NCI-H2227 (cell line): ENCODE results near the gene ITGAD.
A peak's percentile ranks its signal among the peaks of the same experiment; 100 is the strongest.
"Not testable (repeated sequence)": the region's sequence is repeated elsewhere in the genome, so short reads cannot be mapped to it uniquely, and the experiment has no call there.

Experiments used
- DNase-seq: peaks from one replicate; lab custom pipeline; 2025; ENCODE audit not compliant: unreplicated experiment; lab: John Stamatoyannopoulos, UW

ITGAD gene

DNA sequence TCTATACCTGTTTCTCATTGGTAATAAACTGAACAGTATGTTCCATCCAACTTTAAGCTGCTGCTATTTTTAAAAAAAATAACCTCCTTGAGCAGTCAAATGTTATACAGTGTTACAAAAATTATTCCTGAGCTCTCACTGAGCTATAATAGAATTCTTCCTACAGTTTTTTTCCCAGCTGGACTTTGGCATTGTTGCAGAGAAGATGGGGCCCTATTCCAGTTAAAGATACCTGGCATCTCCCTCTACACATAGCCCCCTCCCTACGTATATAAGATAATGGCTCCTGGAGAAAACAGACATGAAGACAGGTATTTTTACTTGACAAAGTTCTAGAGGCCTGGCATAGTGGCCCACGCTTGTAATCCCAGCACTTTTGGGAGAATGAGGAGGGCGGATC is 36.7 kb downstream of the ITGAD start:
- DNase-seq: no peak

DNA sequence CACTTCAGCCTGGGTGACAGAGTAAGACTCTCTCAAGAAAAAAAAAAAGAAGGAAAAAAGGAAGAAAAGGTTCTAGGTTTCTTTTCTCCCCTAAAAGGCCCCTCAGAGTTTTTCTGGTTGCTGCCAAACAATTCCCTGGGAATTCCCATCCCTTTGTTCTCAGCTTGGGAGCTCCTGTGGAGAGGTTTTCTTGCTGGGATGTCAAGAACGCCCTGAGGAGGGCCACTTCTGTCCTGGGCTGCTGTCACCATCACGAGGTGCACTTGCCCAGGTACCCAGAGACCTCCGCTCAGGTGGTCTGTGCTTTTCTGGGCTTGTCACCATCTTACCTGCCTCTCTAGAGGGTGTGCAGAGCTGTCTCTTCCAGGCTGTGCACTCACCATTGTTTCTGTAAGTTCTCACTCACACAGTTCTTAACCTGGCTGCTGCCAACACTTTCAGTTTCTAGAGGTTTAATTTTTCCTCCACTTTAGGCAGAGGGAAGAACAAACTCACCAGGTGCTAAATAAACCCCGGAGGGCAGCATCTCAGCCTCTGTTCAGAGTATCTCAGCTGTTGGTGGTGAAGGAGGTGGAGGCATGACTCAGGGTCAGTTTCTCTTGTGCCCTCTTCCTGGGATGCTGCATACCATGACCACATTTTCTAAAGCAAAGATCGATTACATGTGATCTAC is 37.4 kb downstream of the ITGAD start:
- DNase-seq: no peak

DNA sequence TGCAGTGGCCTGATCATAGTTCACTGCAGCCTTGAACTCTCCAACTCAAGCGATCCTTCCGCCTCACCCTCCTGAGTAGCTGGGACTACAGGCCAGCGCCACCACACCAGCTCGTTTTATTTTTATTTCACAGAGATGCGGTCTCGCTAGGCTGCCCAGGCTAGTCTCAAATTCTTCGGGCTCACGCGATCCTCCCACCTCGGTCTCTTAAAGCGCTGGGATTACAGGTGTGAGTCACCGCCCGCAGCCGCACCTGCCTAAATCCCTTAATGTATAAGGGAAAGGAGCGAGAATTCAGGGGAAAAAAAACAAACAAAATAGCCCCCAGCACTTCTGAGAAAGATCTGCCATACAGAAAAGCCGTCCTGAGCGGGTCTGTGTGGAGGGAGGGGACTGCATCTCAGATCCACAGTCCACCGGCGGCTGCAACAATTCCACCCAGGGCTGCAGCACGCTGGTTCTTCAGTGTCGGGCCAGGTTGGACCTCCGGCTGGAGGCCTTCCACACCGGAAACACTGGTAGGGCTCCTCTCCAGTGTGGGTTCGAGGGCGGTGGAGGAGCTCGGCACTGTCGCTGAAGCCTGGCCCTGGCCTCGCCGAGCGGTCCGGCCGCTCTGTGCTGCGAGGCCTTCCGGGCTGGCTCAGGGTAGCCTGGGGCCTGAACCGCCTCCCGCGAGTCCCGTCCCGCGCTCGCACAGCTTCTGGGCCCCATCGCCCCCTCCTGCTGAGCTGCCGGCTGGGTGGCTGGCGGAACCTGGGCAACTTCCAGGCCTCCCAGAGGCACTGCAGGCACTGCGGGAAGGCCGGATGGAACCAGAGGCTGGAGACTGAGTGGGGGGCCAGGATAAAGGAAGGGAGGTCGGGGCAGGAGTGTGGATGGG is 42.4 kb downstream of the ITGAD start:
- no peak for DNase-seq

DNA sequence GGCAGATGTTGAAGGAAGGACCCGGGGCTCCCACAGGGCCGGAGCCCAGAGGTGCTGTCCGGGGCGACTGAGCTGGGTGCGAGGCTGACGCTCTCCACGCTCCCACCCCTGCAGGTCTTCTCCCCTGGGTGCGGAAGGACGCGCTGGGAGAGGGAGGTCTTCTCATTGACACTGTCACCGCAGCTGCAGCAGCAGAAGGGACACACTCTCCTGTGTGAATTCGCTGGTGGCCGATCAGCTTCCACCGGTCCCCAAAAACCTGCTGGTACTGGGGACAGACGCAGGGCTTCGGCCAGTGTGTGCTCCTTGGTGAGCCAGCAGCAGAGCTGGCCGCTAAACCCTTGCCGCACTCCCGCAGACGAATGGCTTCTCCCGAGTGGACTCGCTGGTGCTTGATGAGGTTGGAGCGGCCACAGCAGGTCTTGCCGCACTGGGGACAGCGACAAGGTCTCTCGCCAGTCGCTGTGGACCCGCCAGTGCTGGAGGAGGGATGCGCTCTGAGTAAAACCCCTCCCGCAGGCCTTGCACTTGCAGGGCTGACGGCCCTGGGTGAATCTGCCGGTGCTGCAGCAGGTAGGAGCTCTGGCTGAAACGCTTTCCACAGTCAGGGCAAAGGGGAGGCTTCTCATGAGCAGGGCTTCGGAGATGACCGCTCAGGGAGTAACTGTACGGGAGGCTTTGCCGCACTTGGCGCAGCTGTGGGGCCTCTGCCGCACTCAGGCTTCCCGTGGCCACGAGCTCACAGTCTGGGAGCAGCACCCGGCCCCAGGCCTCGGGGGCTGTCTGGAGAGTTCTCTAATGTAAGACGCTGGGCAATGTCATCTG is 43.3 kb downstream of the ITGAD start:
- DNase-seq: no peak

DNA sequence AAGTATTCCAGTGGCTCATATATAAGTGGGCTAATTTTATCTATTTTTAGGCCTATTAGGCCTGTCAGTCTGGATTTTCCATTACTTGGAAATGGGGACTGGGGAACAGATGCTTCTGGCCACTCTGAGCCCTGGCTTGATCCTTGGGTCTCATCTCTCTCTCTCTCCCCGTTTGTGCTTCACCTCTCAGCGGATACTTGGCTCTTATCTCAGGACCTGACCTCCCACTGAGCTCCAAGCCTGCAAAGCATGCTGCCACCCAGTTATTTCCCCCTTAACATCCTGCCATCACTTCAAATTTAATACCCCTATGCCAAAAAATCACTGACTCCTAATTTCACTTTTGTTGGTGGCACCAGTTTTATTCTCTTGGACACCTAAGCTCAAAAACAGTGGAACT is 45.3 kb downstream of the ITGAD start:
- no peak for DNase-seq

DNA sequence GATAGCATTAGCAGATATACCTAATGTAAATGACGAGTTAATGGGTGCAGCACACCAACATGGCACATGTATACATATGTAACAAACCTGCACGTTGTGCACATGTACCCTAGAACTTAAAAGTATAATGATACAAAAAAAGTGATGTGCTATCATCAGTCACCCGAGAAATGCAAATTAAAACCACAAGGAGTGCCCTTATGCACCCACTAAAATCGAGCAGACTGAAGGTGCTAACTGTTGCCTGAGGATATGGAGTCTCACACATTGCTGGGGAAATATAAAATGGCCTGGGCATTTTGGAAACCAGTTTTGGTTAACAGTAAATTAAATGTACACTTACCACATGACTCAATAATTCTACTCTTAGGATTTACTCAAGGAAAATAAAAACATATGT is 45.9 kb downstream of the ITGAD start:
- not testable (repeated sequence) for DNase-seq

DNA sequence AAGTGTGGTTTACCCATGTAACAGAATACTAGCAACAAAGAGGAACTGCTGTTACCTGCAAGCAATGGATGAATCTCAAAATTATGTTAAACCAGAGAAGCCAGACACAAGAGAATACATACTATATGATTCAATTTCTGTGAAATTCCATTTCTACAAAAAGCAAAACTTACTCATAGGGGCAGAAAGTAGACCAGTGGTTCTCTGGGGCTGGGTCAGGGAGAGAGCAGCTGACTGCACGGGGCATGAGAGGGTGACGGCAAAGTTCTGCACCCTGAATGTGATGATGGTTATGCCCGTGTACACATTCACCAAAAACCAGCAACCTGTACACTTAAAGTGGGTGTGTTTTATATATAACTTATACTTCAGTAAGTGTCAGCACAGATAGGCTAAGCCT is 46.4 kb downstream of the ITGAD start:
- no peak for DNase-seq

DNA sequence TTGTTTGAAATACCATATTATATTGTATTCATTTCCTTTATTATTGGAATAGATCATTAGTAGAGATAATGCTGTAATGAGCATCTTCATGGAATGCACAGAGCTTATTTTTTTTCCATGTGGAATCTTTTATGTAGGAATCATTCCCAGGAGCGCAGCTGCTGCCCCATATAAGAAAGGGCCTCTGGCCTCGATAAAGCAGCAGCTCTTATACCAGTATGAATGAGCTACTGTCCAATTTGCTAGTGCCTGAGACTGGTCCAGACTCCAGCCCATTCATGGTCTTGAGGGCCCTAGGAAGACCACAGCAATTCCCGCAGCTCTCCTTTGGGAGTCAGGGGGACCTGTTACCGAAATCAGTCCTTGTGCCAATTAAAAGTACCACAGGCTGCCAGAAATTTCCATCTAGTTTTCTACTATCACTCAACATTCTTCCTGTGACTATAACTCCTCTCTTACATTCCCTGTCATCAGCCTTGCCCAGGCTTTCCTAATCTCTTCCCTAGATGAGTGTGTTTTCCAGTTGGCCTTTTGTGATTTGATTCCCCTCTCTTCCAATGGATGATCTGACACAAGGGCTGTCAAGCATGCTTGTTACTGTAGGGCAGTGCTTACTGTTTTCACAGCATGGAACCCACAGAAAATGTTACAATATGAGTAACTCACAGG is 47.5 kb downstream of the ITGAD start:
- no peak for DNase-seq

DNA sequence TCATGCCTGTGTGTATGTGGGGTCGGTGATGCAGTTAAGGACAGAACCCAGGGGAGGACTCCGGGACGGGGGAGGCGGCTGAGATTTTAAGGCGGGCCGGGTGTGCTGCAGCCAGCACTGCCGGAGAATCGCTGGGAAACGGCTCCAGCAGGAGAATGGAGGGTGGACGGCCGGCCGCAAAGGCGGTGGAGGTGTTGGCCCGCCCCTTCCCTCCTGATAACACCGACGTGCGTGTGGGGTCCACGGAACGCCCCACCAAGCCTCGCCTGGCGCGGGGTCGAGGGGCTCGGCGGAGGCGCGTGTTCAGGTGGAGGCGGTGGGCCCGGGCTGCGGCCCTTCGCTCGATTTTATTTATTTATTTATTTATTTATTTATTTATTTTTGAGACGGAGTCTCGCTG is 48.8 kb downstream of the ITGAD start:
- peak; percentile 53 for DNase-seq

DNA sequence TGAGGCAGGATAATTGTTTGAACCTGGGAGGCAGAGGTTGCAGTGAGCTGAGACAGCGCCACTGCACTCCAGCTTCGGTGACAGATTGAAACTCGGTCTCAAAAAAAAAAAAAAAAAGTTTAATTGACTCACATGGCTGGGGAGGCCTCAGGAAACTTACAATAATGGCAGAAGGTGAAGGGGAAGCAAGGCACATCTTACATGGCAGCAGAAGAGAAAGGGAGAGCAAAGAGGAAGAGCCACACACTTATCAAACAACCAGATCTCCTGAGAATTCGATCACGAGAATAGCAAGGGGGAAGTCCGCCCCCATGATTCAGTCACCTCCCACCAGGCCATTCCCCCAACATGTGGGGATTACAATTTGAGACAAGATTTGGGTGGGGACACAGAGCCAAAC is 52.8 kb downstream of the ITGAD start:
- DNase-seq: not testable (repeated sequence)

DNA sequence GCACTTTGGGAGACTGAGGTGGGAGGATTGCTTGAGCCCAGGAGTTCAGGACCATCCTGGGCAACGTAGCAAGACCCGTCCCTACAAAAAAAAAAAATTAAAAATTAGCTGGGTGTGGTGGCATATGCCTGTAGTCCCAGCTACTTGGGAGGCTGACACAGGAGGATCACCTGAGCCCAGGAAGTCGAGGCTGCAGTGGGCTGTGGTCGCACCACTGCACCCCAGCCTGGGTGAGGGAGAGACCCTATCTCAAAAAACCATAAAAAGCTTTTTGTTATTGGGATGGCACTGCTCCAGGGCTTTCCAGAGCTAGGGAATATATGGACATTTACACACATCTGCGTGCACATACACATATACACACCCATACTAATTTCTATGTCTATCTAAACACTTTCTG is 58.1 kb downstream of the ITGAD start:
- no peak for DNase-seq

DNA sequence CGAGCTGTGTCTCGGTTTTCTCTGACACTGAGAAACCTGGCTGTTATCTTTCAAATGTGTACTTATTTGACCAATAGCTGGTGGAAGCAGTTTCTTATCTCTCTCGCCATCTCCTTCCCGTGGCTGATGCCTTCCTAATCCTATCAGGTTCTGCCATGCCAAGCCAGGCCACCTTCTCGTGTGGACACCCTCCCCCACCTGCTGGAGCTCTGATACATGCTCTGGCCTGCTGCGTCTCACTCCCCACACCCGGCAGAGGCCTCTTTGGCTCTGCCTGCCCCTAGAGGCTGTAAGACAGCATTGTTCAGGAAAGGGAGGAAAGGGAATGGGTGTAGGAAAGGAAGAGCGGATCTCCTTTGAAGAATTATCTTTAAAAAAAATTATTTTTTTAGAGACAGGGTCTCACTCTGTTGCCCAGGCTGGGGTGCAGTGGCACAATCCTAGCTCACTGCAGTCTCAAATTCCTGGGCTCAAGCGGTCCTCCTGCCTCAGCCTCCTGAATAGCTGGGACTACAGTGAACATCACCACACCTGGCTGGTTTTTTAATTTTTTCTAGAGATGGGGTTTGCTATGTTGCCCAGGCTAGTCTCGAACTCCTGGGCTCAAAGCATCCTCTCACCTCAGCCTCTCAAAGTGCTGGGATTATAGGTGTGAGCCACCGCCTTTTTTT is 58.7 kb downstream of the ITGAD start:
- peak; percentile 85 for DNase-seq

DNA sequence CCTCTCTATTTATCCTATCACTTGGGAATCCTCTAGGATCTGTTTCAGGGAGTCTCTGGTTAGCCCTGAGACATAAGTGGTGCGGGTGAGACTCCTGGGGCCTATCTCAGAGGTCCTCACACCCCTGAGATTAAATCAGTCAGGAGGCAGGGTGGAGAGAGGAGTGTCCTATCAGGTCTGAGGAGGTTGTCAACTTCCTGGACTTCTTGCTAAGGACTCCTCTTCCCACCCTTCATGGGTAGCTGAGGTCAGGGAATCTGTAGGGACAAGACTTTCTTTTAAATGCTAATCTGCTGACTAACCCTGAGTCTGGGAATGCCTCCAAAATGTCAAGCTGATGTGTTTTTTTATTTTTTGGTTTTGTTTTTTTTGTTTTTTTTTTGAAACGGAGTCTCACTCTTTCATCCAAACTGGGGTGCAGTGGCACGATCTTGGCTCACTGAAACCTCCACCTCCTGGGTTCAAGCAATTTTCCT is 59.5 kb downstream of the ITGAD start:
- no peak for DNase-seq

DNA sequence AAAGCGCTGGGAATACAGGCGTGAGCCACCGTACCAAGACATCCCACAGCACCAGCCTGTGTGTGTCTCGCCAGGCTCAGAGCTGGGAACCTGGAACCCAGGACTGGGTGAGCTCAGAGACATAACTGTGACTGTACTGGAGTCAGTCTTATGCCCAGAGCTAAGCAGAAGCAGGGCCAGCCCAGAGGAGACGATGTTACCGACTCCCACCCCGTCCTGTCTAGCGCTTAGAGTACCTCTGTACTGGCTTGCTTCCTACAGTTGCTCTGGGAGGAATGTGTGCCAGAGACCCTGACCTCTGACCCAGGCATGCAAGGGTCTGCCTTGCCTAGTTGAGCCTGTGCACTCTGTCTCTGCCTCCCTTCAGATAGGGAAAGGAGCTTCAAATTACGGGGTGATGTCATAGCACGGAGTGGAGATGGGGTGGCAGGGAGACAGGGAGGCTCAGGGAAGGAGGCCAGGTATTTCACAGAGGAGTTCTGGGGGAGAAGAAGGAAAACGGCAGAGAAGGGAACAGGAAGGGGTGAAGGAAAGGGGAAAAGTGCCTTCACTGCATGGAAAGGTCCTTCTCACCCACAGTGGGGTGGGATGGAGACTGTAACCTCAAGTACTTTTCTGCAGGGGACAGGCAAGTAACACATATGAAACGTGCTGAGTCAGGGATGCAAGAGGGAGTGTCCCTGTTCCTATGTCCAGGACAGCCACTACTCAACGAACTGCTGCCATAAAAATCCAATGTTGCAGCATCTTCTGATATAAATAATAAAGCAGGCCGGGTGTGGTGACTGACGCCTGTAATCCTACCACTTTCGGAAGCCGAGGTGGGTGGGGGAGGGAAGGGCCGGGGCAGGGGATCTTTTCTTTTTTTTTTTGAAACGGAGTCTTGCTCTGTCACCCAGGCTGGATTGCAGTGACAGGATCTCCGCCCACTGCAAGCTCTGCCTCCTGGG is 60.4 kb downstream of the ITGAD start:
- DNase-seq: peak; percentile 19

DNA sequence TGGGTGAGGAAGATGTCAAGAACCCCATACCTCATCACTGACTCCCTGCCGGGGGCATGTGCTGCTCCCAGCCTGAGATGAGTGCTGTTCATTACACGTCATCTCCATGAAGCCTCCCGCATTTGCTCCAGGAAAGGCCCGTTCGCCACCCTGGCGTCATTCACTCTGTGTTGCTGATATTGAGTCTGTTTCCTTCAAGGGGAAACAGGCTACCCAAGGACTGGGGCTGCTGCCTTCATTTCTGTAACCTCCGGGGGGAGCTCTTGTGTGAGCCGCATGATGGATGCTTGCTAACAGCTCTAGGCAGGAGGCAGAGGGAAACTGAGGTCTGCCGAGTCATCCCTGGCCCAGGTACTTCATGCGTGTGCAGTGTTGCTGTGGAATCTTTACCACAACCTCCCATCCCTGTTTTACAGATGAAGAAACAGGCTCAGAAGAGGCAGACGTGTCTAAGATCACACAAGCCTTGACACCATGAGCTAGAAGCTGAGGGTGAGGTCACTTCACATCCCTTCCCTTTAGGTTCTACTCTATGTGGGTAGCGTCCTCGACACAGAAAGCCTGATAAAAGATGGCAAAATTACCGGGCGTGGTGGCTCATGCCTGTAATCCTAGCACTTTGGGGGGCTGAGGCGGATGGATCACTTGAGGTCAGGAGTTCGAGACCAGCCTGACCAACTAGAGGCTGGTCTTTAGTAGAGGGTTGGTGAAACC is 62.6 kb downstream of the ITGAD start:
- DNase-seq: peak; percentile 20

DNA sequence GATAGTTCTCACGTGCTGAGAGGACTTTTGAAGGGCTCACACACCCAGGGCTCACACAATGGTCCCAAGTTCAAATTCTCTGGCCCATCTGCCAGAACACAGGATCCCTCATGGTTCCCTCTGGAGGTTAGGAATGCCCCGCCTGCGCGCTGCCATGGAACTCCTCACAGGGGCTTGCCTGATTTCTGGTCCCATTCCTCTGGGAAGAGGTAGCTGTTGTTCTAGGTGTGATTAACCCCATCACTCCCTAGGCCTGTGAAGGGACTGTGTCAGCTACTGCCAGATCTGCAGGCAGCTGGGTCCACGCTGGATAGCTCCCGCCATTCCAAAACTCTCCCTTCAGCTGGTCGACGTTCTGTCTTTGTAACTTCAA is 63.8 kb downstream of the ITGAD start:
- DNase-seq: no peak

DNA sequence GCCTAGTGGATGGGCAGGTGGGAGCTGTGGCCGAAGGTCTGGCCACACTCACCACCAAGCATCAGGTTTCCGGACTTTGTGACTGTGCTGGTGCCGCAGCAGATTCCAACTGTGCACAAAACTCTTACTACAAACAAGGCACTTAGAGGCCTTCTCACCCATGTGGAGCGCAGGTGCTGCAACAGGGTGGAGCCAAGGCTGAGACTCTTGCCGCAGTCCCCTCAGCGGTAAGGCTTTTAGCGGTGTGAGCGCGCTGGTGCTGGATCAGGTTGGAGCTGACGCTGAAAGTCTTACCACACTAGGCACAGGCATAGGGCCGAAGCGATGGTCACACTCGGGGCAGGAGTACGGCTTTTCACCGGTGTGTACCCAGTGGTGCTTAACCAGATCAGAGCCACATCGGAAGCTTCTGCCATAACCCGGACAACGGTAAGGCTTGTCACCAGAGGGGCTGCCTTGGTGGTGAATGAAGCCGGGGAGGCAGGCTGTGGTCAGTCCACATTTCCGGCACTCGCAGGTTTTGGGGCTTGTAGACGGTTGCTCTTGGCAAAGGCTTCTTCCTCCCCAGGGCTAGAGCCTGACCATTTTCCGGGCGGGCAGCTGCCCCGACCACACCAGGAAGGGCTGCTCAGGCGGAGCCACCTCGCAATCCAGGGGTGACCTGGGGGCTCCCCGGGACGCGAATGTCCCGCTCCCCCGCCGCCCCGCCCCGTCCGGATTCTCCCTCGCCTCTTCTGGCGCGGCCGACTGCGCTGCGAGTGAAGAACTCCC is 65.1 kb downstream of the ITGAD start:
- DNase-seq: peak; percentile 64
